HG03135 (cell line): Measurements from ENCODE around the gene OR52B4.
"Not testable (repeated sequence)": the region's sequence is repeated elsewhere in the genome, so short reads cannot be mapped to it uniquely, and the experiment has no call there.

Source experiments
- ATAC-seq: cut with Tn5 transposase; IDR thresholded peaks from one replicate; pipeline ENCODE4 v1.9.1; 2021; ENCODE audit warnings: mild to moderate bottlenecking, moderate library complexity; ENCODE audit not compliant: unreplicated experiment

Gene OR52B4

DNA sequence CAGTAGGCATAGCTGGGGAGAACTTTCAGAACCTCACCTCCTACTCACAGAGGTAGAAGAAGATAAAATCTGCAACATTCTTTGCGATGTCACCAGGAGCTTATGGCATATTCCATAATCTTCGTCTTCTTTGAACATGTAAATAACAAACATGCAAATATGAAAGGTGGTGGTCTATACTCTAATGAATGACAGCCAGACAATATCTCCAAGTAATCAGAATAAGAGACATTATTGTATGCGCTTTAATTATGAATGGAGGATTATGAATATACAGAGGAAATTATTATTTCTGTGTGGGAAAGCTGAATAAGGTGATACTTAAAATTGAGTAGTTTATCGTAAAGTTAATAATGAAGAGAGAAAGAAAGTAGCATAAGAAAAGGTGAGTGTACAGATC, at the start of gene OR52B4:
Gene OR52B4, minus strand, starts transcription at position 101 of the 400 bp plus-strand sequence. Its CDS starts 91 bp downstream, at position 10.
- ATAC-seq = no peak

DNA sequence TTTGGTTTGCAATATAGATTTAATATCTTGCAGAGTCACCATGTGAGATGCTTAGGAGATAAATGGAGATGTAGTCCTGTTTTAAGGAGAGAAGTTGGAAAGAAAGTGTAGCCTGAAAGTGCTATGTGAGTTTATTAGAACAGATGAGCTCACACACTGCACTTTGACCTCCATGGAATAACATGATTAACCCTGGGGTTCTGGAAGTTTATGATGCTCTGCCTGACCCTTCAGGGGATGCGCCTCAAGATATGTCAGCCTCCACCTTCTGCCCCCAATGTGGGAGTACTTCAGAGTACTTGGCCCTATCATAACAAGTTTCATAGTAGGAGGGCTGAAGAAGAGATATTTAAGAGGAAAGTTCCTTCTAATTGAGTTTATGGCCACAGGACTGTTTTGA, 48.6 kb upstream of the OR52B4 start:
- no peak for ATAC-seq

DNA sequence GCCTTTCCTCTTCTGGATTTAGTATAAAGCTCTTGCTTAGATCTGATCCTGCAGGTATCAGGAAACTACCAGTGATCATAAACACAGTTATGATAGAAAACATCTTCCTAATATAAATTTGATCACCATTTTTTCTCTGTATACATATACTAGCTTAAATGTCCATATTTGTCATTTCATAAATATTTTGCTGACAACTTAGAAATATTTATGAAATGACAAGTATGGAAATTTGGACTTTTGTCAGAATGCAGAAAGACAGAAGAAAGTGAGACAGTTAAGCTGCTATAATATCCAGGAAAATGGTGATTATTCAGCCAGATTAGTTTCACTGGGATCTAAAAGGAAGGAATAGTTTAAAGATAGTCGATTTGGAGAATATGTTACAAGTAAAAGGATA, 48.1 kb upstream of the OR52B4 start:
- ATAC-seq = no peak

DNA sequence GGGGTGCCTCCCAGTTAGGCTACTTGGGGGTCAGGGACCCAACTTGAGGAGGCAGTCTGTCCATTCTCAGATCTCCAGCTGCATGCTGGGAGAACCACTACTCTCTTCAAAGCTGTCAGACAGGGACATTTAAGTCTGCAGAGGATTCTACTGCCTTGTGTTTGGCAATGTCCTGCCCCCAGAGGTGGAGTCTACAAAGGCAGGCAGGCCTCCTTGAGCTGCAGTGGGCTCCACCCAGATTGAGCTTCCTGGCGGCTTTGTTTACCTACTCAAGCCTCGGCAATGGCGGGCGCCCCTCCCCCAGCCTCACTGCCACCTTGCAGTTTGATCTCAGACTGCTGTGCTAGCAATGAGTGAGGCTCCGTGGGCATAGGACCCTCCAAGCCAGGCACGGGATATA, 38.0 kb upstream of the OR52B4 start:
- ATAC-seq = not testable (repeated sequence)

DNA sequence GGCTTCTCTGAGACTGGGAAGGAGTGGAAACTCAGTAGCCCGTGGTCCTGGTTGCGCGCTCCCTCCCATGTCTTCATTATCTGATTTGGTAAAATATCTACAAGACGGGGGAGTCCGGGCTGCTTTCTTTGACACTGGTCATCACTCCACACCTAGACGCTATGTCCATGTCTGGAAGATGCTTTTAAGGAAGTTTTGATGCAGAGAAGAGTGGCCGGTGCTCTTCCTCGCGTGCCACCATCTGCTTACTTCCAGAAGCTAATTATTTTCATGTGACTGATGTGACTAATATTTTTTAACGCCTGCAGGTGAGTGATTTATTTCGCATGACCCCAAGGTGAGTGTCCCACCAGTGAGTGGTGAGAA, 25.7 kb upstream of the OR52B4 start:
- no peak for ATAC-seq

DNA sequence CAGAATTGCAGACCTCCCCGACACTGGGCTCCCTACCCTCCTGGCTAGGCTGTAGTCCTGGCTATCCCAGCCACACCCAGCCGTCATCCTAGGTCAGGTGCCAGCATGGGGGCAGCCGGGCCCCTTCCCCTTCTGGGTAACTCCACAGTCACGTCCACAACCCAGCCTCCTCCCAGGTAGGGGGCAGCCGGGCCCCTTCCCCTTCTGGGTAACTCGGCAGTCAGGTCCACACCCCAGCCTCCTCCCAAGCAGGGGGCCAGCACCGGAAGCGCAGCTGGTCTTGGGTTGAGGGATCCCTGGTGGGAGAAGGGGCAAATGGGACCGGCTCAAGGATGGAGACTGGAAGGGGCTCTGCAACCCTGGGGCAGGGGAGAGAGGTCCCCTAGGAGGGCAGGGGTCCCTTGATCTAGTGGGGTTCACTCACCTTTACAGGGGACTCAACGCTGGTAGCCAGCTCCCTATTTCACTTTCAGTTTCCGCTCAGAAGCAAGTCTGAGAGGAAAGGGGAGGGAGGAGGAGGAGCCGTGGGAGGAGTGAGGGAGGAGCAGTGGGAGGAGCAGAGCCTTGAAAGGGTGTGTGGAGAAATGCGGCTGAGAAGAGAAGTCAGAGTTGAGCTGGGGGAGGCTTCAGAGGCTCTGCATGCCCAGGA, 25.1 kb upstream of the OR52B4 start, which contains the start of gene TRIM21:
Gene TRIM21, minus strand, starts transcription at position 494 of the 649 bp plus-strand sequence. CDS start 3,293 bp downstream, outside the sequence.
- peak; percentile 100 for ATAC-seq

DNA sequence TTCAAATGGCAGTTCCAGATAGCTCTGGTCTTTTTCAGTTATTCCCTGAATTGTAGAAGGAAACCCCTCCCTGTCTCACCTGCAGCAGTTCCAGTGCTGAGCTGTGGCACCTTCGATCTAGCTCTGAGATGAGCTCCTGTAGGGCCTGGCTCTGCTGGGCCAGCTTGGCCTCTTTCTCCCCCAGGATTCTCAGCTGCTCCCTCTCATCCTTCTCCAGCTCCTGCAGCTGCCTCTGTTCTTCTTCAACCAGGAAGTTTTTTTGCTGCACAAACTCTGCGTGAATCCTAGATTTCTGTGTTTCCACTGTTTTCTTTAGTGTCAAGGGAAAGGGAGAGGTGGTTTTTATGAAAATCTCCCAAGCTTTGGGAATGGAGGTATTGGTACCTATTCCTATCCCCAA, 20.0 kb upstream of the OR52B4 start:
- no peak for ATAC-seq

DNA sequence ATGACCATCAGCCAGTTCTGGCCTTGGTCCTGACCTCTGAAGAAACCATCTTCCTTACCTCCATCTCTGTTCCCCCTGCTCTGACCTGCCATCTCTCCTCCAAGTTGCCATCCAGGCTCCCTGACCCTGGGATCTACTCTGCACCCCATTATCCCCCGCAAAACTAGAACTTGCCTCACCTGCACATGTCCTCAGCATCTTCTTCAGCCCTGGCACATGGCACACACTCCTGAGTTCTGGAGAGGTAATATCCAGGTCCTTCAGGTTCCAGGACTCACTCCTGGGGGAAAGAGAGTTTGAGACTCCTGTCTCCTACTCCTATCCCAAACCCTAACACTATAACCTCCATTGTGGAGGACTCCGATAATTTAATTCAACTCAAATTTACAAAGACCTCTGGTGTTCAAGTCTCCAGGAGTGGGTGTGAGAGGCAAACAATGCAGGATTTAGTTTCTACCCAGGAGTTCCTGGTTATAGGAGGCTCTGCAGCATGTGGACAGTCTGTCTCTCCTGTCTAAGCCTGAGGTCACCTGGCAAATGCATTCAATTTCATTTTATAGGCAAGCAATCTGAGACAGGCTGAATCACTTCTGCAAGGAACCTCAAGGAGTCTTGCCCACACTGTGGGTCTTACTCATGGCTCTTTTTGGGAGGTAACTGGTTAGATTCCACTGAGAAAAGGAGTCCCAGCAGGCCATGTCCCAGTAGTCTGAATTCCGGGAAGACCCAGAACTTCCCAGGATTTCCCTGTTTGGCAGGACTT, 18.0 kb upstream of the OR52B4 start:
- ATAC-seq = no peak

DNA sequence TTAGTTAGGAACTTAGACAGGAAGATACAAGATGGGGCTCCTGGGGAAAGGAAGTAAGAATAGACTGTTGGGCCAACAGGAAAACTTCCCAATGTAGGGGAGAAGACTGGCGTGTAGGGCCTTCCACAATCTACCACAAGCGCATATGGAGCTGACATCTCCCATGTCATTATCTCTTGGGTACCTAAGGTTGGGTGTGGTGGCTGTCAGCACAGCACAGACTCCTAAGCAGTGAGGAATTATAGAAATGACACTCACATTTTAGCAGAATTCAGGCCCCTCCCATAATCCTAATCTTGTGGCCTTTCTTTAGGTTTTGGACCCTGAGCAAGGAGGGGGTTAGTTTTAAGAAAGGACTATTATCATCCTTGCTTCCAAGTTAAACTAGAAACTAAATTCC, 13.7 kb upstream of the OR52B4 start:
- no peak for ATAC-seq

DNA sequence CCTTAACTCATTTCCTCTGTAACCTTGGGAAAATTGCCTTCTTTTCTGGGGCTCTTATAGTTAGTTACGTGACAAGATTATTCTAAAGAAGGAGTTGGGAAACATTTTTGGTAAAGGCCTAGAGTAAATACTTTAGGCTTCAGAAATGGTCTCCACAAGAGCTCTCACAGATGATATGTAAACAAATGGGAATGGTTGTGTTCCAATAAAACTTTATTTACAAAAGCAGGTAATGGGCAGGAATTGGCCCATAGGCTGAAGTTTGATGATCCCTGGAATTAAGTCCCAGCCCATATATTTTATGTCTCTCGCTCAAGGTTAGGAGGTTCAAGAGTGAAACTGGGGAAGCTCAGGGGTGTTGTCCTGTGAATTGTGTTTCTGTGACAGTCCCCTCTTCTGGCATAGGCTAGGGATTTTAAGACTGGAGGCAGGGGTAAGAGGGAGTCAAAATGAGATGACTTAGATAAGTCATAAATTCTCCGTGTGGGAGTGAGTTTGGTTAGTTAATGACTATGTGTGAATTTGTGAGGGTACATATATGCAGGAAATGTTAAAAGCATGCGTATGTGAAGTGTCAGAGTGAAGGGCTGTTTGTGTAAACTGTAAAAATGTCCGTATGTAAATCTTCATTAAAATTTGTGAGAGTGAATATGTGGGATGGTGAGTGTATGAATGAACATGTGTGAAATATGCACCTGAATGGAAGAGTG, 7.4 kb upstream of the OR52B4 start:
- no peak for ATAC-seq

DNA sequence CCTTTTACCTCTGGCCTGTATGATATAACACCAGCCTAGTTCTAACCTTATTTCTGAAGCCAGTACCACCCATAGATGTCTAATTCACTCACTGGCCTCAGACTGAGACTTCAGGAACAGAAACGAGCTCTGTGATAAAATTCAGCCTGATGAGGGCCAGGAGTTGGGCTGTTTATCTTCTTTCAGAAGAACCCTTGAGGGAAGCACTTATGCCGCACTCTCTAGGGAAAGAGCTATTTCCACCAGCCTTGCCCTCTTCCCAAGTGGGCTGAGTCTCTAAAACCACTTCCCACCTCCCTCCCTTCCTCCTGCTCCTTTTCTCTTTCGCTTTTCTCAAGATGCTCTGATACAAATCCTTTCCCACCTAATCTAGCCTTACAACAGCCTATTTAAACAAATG, 2.0 kb upstream of the OR52B4 start:
- ATAC-seq = no peak

DNA sequence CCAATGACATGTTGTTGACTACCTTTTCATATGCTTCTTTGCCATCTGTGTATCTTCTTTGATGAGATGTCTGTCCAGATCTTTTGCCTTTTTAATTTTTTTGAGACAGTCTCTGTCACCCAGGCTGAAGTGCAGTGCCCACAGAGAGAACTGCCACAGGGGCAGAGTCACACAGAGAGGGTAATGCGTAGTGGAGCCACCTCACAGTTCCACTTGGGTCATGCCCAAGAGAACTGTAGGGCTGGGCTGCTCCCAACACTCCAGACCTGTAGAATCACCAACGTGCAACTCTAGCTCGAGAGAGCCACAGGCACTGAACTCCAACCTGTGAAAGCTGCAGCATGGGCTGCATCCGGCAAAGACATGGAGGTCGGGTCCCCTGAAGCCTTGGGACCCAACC, 20.0 kb downstream of the OR52B4 start:
- ATAC-seq = not testable (repeated sequence)

DNA sequence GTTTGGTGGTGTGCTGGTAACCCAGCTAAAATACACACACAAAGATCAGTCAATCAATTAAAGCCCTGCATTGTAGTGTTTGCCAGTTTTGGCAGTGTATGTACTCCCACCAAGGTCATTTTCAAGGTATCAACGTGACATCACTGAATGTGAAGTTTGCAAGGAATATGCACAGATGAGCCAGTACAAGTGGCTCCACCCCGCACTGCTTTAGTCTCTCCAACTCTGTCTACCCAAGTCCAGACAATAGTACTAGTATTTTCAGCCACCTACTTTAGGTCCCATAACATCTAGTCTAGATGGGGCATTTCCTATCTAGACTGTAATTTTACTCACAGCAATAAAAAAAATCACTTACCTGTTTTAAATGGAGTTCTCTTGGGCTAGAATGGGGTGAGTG, 22.8 kb downstream of the OR52B4 start:
- ATAC-seq = not testable (repeated sequence)

DNA sequence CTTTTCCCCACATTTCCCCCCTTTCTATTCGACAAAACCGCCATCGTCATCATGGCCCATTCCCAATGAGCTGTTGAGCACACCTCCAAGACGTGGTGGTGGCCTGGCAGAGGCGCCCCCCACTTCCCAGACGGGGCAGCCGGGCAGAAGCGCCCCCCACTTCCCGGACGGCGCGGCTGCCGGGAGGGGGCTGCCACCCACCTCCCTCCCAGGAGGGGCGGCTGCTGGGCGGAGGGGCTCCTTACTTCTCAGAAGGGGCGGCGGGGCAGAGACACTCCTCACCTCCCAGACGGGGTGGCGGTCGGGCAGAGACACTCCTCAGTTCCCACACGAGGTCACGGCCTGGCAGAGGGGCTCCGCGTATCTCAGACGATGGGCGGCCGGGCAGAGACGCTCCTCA, 33.8 kb downstream of the OR52B4 start:
- ATAC-seq = not testable (repeated sequence)
